Suprapubic skin (tissue), 3 donors: ENCODE data around the gene RSBN1L.

ENCODE experiments used
- POLR2A ChIP-seq, 2 donors: fragments of 450-650 bp; IDR thresholded peaks; one replicate each; pipeline ENCODE4 v1.6.1; 2017; ENCODE audit warnings: antibody characterized with exemption in 2 of 2, mild to moderate bottlenecking in 2 of 2, moderate library complexity in 2 of 2
- TF ChIP-seq, protein P1 (sequence below), 2 donors: fragments of 200-600 bp in 1 of 2; fragments of 450-650 bp in 1 of 2; sonication (generic) in 1 of 2; IDR thresholded peaks; one replicate each; pipeline ENCODE4 v1.5.1; 2016 to 2019; ENCODE audit warnings: antibody characterized with exemption in 2 of 2, mild to moderate bottlenecking in 1 of 2, moderate library complexity in 1 of 2

DNA sequence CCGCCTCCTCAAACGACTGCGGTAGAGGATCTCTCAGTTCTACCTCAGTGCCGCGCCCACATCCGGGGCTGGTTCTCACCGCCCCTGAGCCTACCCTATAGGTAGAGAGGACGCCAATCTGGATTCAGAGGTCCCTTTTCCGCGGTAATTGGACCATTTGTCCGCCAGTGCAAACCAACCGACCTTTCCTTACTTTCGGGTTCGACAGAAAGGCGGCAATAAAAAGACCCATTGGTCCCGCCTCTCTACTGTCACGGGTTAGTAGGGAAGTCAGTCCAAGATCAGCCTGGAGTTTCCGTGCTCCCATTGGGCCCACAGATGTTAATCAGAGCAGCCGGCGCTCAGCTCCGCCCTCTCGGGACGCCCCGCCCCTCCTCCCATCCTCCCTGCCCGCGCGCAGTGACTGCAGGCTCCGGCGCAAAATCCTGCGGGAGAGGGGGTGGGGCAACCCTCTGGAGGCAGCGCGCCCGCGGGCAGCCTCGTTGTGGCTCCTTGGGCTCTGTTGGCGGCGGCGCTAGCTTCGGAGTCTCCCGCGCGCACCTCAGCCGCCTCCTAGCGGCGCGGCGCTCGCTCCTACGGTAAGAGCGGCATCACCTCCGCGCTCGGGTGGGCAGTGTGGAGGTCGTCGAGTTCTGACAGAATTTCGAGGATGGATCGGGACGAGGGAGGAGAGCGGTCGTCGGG lies 102.3 kb downstream of the RSBN1L start, which contains the start of the genes PHTF2 and TMEM60:
- TF ChIP-seq, protein P1, sequence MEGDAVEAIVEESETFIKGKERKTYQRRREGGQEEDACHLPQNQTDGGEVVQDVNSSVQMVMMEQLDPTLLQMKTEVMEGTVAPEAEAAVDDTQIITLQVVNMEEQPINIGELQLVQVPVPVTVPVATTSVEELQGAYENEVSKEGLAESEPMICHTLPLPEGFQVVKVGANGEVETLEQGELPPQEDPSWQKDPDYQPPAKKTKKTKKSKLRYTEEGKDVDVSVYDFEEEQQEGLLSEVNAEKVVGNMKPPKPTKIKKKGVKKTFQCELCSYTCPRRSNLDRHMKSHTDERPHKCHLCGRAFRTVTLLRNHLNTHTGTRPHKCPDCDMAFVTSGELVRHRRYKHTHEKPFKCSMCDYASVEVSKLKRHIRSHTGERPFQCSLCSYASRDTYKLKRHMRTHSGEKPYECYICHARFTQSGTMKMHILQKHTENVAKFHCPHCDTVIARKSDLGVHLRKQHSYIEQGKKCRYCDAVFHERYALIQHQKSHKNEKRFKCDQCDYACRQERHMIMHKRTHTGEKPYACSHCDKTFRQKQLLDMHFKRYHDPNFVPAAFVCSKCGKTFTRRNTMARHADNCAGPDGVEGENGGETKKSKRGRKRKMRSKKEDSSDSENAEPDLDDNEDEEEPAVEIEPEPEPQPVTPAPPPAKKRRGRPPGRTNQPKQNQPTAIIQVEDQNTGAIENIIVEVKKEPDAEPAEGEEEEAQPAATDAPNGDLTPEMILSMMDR (IDR thresholded peaks at IDR 0.05) = peak in 1 of 2 donors; percentile 52
- no peak for TF ChIP-seq POLR2A (IDR thresholded peaks at IDR 0.05)
